Measurements from ENCODE around the gene PRKN.

The PRKN gene

DNA sequence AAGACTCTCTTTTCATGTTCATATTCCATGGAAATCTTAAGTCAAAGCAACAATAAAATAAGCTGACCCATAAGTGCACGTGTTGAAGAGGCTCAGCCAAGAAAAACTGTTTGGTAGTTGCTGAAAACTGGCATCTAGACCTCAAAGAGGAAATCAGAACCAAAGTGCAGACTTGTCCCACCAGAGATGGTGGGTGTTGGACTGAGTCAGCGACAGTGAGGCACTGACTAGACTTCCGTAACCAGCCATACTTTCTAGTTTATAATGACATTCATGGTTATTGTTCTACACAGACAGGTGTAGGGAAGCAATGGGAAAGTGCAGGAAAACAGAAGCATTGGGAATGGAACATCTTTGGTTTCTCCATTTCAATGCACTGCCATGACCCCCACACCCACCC lies 1278.0 kb downstream of the PRKN start:
- DNase-seq: no peak

GRCh38 chr6:161446949-161447348 lies 1280.6 kb downstream of the PRKN start:
- no peak for DNase-seq

DNA sequence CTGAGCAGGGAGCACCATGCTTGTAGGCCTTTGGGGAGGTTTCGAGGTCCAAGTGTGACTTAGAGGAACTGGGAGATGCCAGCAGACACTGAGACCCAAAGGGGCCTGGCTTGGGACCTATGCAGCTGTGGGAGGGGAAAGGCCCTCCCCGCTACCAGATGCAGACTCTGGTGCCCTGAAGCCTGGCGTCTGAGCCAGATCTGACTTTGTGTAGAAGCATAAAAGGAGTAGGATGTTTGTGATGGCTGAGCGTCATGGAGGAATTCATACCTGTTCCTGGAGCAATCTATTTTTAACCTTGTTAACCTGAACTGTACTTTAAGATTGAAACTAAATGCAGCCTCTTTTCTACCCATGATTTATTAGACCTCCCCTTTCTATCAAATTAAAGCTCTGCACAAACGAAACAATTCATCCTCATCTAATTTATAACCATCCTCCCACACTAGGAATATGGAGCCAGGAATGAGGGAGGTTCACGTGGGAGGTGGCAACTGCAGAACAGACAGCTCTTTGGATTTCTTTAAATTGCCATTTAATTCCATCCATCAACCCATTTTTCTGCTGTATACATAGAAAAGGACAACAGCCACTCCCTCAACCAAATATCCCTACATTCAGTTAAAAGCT lies 1281.2 kb downstream of the PRKN start:
- DNase-seq: no peak

- DNase-seq: peak; percentile 29
Observed at GRCh38 chr6:161445021-161445799, 1282.4 kb downstream of the PRKN start.

DNA sequence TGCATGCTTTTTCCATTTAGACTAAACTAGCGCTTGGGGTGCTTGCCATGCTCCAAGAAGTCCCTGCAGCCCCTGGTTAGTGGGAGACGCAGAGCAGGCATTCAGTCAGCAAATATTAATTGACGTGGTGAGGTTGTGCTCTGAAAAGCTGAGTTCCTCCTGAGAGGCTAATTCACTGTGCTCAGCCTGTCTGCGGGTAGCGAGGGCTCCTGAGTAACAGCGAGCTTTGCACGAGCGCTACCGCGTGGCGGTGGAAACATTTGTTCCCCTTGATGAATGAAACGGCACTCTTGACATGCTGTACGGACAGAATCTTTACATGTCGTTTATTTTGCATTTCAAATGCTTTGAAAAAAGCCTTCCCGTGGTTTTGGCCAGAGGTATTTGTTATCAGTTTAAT lies 1283.1 kb downstream of the PRKN start:
- DNase-seq: peak; percentile 33

DNA sequence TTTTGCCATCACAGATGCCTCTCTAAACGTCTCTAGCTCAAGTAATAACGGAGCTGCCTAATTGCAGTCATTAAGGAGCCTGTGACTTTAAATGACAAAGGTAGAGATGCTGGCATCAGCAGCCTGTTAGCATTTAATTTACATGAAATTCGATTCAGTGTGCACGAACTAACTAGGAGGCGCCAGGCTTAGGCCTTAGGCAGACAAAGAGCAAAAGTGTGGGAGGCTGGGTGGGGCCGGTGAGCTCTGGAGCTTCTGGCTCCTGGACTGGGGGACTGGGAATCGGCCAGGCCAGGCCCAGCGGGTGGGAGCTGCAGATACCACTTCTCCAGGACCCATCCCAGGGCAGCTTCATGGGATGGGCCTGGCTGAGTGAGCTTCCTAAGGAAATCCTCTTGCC lies 1283.7 kb downstream of the PRKN start:
- peak; percentile 73 for DNase-seq

DNA sequence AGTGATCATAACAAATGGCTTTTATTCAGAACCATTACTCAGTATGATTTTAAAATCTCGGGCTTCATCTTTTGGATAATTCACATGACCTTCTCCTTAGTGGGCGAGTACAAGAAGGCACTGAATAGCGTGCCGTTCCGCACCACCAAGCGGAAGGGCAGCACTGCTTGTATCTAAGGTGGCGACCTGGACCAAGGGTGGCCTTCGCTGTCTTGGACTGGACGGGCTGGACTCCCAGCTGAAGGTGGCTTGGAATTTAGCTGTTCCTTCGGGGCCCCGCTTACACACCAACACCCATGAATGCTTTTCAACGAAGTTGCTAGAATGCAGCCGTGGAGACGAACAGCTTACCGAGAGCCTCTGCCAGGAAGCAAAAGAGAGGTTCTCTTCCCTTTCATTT lies 1285.1 kb downstream of the PRKN start:
- DNase-seq: no peak

GRCh38 chr6:161440299-161440698 lies 1287.3 kb downstream of the PRKN start:
- DNase-seq: no peak

GRCh38 chr6:161439093-161439492 lies 1288.5 kb downstream of the PRKN start:
- peak; percentile 71 for DNase-seq

GRCh38 chr6:161438430-161439030 lies 1289.0 kb downstream of the PRKN start:
- DNase-seq: no peak

GRCh38 chr6:161437851-161438250 lies 1289.7 kb downstream of the PRKN start:
- no peak for DNase-seq

DNA sequence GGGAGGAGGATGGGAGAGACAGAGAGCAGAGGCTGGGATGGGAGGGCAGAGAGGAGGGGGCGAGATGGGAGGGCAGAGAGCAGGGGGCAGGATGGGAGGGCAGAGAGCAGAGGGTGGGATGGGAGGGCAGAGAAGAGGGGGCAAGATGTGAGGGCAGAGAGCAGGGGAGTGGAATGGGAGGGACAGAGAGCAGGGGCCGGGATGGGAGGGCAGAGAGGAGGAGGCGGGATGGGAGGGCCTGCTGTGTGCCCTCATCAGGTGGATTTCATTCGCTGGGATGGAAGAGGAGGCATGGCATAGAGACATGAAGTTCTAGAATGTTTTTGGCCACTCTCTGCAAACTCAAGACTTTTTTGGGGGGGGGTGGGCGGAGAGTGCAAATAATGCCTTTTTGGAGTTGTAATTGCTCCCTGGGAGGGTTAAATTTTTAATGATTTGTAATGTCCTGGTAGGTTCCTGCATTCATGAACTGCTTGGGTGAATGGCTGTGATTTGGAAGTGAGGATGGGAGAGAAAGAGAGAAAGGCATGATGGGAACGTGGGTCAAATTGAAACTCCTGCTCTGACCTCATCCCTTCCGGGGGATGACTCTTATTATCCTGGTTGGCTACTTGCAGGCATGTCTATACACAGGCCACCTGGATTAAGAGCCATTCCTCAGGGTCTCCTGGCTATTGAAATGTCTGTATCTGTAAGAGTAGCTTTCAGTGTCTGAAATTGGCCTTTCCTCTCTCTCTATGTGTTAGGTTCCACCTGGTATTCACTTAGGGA lies 1291.3 kb downstream of the PRKN start:
- DNase-seq: no peak

DNA sequence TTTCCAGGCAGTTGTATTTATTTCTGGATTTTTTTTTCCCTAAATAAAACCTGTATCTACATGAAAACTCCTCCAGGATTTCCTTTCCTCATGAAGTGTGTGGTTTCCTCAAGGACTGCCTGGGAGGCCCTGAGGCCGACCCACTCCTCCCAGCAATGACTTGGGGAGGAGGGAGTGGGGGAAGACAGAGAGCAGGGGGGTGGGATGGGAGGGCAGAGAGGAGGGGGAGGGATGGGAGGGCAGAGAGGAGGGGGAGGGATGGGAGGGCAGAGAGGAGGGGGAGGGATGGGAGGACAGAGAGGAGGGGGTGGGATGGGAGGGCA lies 1291.9 kb downstream of the PRKN start:
- no peak for DNase-seq

- DNase-seq: no peak
Observed at GRCh38 chr6:161434921-161435747, 1292.4 kb downstream of the PRKN start.

DNA sequence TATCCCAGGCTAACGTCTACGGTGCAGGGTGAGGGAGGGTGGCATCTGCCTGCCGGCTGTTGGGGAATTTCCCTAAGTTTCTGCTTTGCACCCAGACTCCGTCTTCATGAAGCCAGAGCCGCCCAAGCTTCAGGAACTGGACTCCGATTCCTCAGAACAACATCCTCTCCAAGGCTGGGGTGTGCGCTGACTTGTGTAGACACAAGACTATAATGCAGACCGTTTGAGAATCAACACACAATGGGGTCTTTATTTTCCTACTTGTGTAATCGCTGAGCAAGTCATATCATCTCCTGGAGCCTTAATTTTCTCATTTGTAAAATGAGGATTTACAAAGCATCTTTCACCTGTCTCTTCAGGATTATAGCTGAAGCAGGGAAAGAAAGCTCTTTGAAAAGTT lies 1293.2 kb downstream of the PRKN start:
- no peak for DNase-seq

DNA sequence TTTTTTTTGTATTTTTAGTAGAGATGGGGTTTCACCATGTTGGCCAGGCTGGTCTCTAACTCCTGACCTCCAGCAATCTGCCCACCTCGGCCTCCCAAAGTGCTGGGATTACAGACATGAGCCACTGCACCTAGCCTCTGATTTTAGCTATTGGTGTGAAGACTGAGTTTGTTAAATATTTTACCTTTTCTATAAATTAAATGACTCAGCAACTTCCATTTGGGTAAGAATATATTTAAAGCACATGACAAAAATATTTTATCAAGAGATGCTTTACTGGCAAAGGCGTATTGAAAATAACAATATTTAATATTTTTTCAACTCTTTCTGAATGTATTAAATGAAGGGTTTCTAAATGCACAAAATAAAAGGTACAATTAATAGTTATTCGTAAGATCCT lies 1295.0 kb downstream of the PRKN start:
- DNase-seq: no peak

GRCh38 chr6:161429921-161430490 lies 1297.6 kb downstream of the PRKN start:
- no peak for DNase-seq

GRCh38 chr6:161424421-161424820 lies 1303.1 kb downstream of the PRKN start:
- DNase-seq: no peak

DNA sequence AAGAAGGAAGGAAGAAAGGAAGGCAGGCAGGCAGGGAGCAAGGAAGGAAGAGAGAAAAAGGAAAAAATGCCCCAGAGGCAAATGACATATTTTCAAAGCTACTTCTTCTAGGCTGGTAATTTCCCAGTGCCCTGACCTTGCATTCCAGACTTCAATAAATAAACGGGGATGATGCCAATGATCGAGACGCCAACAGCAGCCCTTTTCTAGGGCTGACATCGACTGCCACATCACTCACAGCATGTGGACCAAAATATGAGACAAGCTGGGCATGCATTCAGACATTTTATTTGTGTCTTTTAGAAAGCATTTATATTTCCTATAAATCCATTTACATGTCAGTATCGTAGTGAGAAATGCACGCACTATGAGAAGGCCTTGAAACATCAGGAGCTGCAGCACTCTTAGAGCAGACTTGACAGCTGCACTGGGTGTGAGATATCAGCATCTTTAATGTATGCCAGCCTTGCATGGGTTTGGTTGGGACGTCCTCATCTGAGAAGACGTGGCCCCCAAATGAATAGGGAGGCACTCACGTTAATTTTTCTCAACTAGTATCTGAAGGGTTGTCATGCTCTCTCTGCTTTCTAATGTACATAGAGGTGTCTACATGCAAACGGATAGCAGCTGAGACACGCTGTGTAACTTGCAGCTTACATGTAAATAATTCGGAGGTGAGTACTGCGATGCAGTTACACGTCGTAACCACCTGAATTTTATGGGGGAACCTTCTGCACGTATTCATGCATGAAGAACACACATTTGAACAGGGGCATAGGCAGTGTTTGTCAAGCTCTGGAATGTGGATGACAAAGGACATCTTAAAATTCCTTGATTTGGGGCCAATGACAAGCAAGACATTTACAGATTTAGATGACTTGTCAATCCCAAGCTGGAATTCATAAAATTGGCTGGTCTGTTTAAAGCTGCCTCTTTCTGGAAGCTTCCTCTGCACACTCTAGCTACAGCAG lies 1304.6 kb downstream of the PRKN start:
- no peak for DNase-seq

- peak; percentile 85 for DNase-seq
Observed at GRCh38 chr6:161418463-161418945, 1309.1 kb downstream of the PRKN start.
